ENCODE data around the gene LIAS.
"Not testable (repeated sequence)": the region's sequence is repeated elsewhere in the genome, so short reads cannot be mapped to it uniquely, and the experiment has no call there.

DNA sequence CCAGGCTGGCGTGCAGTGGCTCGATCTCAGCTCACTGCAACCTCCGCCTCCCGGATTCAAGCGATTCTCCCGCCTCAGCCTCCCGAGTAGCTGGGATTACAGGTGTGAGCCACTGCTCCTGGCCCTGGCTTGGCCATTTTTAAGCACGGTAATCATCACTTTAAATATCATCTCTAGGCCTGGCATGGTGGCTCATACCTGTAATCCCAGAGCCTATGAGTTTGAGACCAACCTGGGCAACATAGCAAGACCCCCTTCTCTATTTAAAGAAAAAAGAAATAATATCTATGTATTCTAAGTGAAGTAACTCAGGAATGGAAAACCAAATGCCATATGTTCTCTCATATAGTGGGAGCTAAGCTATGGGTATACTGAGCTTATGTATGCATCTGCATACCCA lies 47.3 kb upstream of the LIAS start:
- TF ChIP-seq TAF1 (IDR thresholded peaks at IDR 0.05; ENCODE audit: borderline replicate concordance, low read depth, low read length); POLR2A (IDR thresholded peaks at IDR 0.05; ENCODE audit: low read depth, low read length): not testable (repeated sequence)

All from GM12892 (cell line).